Hepatocyte (in vitro differentiated cells): ENCODE data around the gene CORO7.

Source experiments
- CTCF ChIP-seq: fragments of 200-600 bp; sonication (generic); IDR thresholded peaks from 2 replicates; pipeline ENCODE4 v1.5.1; 2016; ENCODE audit warnings: antibody characterized with exemption, mild to moderate bottlenecking; ENCODE audit not compliant: poor library complexity
- EZH2 ChIP-seq: fragments of 200-600 bp; sonication (generic); IDR thresholded peaks from 2 replicates; pipeline ENCODE4 v1.6.1; 2016; ENCODE audit warnings: antibody characterized with exemption, mild to moderate bottlenecking, borderline replicate concordance

- TF ChIP-seq CTCF: no peak
- TF ChIP-seq EZH2: no peak
These were observed 107.1 kb downstream of the CORO7 start for GRCh38 chr16:4309102-4309832.
